Mucosa of rectum (tissue), 2 donors: ENCODE results near the gene ART5.

Experiments used
- H3K27ac ChIP-seq, 2 donors: one replicate each; pipeline ENCODE4 v1.7.0; 2013; ENCODE audit warnings: inconsistent platforms in 2 of 2, low read depth in 2 of 2, low read length in 2 of 2
- H3K27me3 ChIP-seq, 2 donors: one replicate each; pipeline ENCODE4 v1.7.0; 2013; ENCODE audit warnings: low read length in 2 of 2; ENCODE audit not compliant: control insufficient read depth in 2 of 2, insufficient read depth in 2 of 2
- H3K36me3 ChIP-seq, 2 donors: one replicate each; pipeline ENCODE4 v1.7.0; 2013; ENCODE audit warnings: low read length in 2 of 2; ENCODE audit not compliant: control insufficient read depth in 2 of 2, insufficient read depth in 2 of 2
- H3K4me1 ChIP-seq, 2 donors: one replicate each; pipeline ENCODE4 v1.7.0; 2013; ENCODE audit warnings: low read length in 2 of 2, mild to moderate bottlenecking in 1 of 2; ENCODE audit not compliant: control insufficient read depth in 2 of 2, insufficient read depth in 2 of 2
- H3K4me3 ChIP-seq, 2 donors: one replicate each; pipeline ENCODE4 v1.7.0; 2013; ENCODE audit warnings: low read length in 2 of 2
- H3K9ac ChIP-seq, 2 donors: one replicate each; pipeline ENCODE4 v1.7.0; 2013; ENCODE audit warnings: low read length in 2 of 2, low read depth in 1 of 2, mild to moderate bottlenecking in 1 of 2
- H3K9me3 ChIP-seq, 2 donors: one replicate each; pipeline ENCODE4 v1.7.0; 2013; ENCODE audit warnings: low read length in 2 of 2; ENCODE audit not compliant: control insufficient read depth in 2 of 2
- donor health status: healthy.
- donor health status: Normal muscosa, but diverticular disease.

Gene ART5

GRCh38 chr11:3641701-3642070, at the start of gene ART5:
TSS of gene ART5 (minus strand) at chr11:3641992. CDS start at chr11:3641862, 130 bp downstream.
- Histone ChIP-seq H3K36me3 (no peaks in the 10 kb centered on the region), H3K4me1 (peaks cover 10 to 19% of the 10 kb centered on the region in 2 donors), H3K27ac (no peak within 1 kb of the TSS), H3K9ac (peak within 1 kb of the TSS; percentile 15 to 24), H3K9me3 (no peaks in the 10 kb centered on the region), H3K27me3 (peaks cover 4 to 10% of the 10 kb centered on the region in 2 donors), H3K4me3 (peak within 1 kb of the TSS; percentile 44 to 67)

- Histone ChIP-seq H3K9me3 (no peaks in the 10 kb centered on the region), H3K4me3 (no peak overlapping the region), H3K36me3 (peaks cover 56 to 64% of the 10 kb centered on the region in 2 donors), H3K27me3 (no peaks in the 10 kb centered on the region), H3K9ac (no peak overlapping the region), H3K27ac (no peak overlapping the region), H3K4me1 (peaks cover 0 to 8% of the 10 kb centered on the region in 2 donors)
These were observed 45.0 kb upstream of the ART5 start for GRCh38 chr11:3686751-3687150.

- Histone ChIP-seq H3K36me3 (peaks cover 55 to 64% of the 10 kb centered on the region in 2 donors), H3K27me3 (no peaks in the 10 kb centered on the region), H3K27ac (peak overlapping the region in 1 of 2 donors; percentile 30), H3K9me3 (no peaks in the 10 kb centered on the region), H3K9ac (no peak overlapping the region), H3K4me1 (peaks cover 0 to 8% of the 10 kb centered on the region in 2 donors), H3K4me3 (no peak overlapping the region)
These were observed 44.1 kb upstream of the ART5 start for GRCh38 chr11:3685923-3686322.

GRCh38 chr11:3684819-3685172, 43.0 kb upstream of the ART5 start:
- peaks cover 58 to 71% of the 10 kb centered on the region in 2 donors for H3K36me3 ChIP-seq
- H3K27me3 ChIP-seq = no peaks in the 10 kb centered on the region
- no peak overlapping the region for H3K27ac ChIP-seq
- no peak overlapping the region for H3K9ac ChIP-seq
- no peak overlapping the region for H3K4me3 ChIP-seq
- no peaks in the 10 kb centered on the region for H3K9me3 ChIP-seq
- peaks cover 0 to 8% of the 10 kb centered on the region in 2 donors for H3K4me1 ChIP-seq

- H3K9ac ChIP-seq = no peak overlapping the region
These were observed 42.5 kb upstream of the ART5 start for GRCh38 chr11:3684129-3684818.

GRCh38 chr11:3683039-3683438, 41.2 kb upstream of the ART5 start:
- H3K9me3 ChIP-seq = no peaks in the 10 kb centered on the region
- H3K9ac ChIP-seq = no peak overlapping the region
- H3K27ac ChIP-seq = no peak overlapping the region
- peaks cover 71 to 81% of the 10 kb centered on the region in 2 donors for H3K36me3 ChIP-seq
- no peaks in the 10 kb centered on the region for H3K27me3 ChIP-seq
- H3K4me1 ChIP-seq = peaks cover 0 to 8% of the 10 kb centered on the region in 2 donors
- no peak overlapping the region for H3K4me3 ChIP-seq

More at GRCh38 chr11:3684129-3684818, 42.5 kb upstream of the ART5 start:
- H3K27me3 ChIP-seq = no peaks in the 10 kb centered on the region
- no peaks in the 10 kb centered on the region for H3K9me3 ChIP-seq
- H3K4me1 ChIP-seq = peaks cover 0 to 8% of the 10 kb centered on the region in 2 donors
- H3K36me3 ChIP-seq = peaks cover 63 to 72% of the 10 kb centered on the region in 2 donors
- H3K4me3 ChIP-seq = no peak overlapping the region
- H3K27ac ChIP-seq = no peak overlapping the region

GRCh38 chr11:3679077-3679476, 37.3 kb upstream of the ART5 start:
- Histone ChIP-seq H3K9me3 (no peaks in the 10 kb centered on the region), H3K9ac (no peak overlapping the region), H3K36me3 (peaks cover 70 to 84% of the 10 kb centered on the region in 2 donors), H3K27me3 (no peaks in the 10 kb centered on the region), H3K4me1 (no peaks in the 10 kb centered on the region), H3K4me3 (no peak overlapping the region), H3K27ac (no peak overlapping the region)

- Histone ChIP-seq H3K27ac (no peak overlapping the region), H3K36me3 (peaks cover 65 to 87% of the 10 kb centered on the region in 2 donors), H3K9ac (no peak overlapping the region), H3K27me3 (no peaks in the 10 kb centered on the region), H3K9me3 (no peaks in the 10 kb centered on the region), H3K4me3 (no peak overlapping the region), H3K4me1 (no peaks in the 10 kb centered on the region)
These were observed 34.2 kb upstream of the ART5 start for GRCh38 chr11:3675971-3676370.

GRCh38 chr11:3674189-3674588, 32.4 kb upstream of the ART5 start:
- no peaks in the 10 kb centered on the region for H3K9me3 ChIP-seq
- no peaks in the 10 kb centered on the region for H3K4me1 ChIP-seq
- H3K27me3 ChIP-seq = no peaks in the 10 kb centered on the region
- H3K36me3 ChIP-seq = peaks cover 53 to 75% of the 10 kb centered on the region in 2 donors
- no peak overlapping the region for H3K9ac ChIP-seq
- H3K4me3 ChIP-seq = no peak overlapping the region
- no peak overlapping the region for H3K27ac ChIP-seq

- H3K27me3 ChIP-seq = no peaks in the 10 kb centered on the region
- no peak within 1 kb of the TSS for H3K27ac ChIP-seq
- H3K4me3 ChIP-seq = no peak within 1 kb of the TSS
- H3K4me1 ChIP-seq = no peaks in the 10 kb centered on the region
- peaks cover 33 to 65% of the 10 kb centered on the region in 2 donors for H3K36me3 ChIP-seq
- no peaks in the 10 kb centered on the region for H3K9me3 ChIP-seq
- no peak within 1 kb of the TSS for H3K9ac ChIP-seq
These were observed 29.8 kb upstream of the ART5 start, which contains the start of gene CHRNA10 for GRCh38 chr11:3671334-3672254. TSS of gene CHRNA10 (minus strand) at chr11:3671384. CDS start at chr11:3671312, 72 bp downstream.
